Activated T-cell treated with anti-CD3 and anti-CD28 coated beads, Interleukin-2, amount 50 U/mL, for 72 hours (primary cell): Measurements from ENCODE around the gene SEMA6A. TPM values are rescaled to one million over a fixed set of nuclear protein-coding genes. Genes with fewer than 3 reads are reported as not detected.

ENCODE experiments used
- ATAC-seq, 2 donors: fragments of 150-1000 bp; cut with Tn5 transposase; replicated peaks in 1 of 2; 2 replicates each; pipeline ENCODE4 v1.10.0; 2021; ENCODE audit warnings: moderate library complexity in 2 of 2, mild to moderate bottlenecking in 1 of 2
- DNase-seq, 2 donors: peaks; one replicate each; pipeline ENCODE4 v3.0.0; 2021 to 2022; ENCODE audit warnings: mixed read lengths in 1 of 2
- H3K27ac Mint-ChIP-seq: one replicate; pipeline ENCODE4 v1.8.0; 2022; ENCODE audit warnings: mild to moderate bottlenecking, moderate library complexity, mixed read lengths
- H3K27me3 Mint-ChIP-seq: one replicate; pipeline ENCODE4 v1.8.0; 2022; ENCODE audit warnings: low read depth, mixed read lengths
- H3K36me3 Mint-ChIP-seq, 2 donors: one replicate each; pipeline ENCODE4 v1.8.0; 2022; ENCODE audit warnings: mixed read lengths in 2 of 2, mild to moderate bottlenecking in 1 of 2; ENCODE audit not compliant: insufficient read depth in 2 of 2
- H3K4me1 Mint-ChIP-seq: one replicate; pipeline ENCODE4 v1.8.0; 2022; ENCODE audit warnings: low read depth, mixed read lengths
- H3K4me3 Mint-ChIP-seq, 2 donors: one replicate each; pipeline ENCODE4 v1.8.0; 2022; ENCODE audit warnings: mild to moderate bottlenecking in 2 of 2, mixed read lengths in 2 of 2, moderate library complexity in 2 of 2
- H3K9me3 Mint-ChIP-seq, 2 donors: one replicate each; pipeline ENCODE4 v1.8.0; 2022; ENCODE audit warnings: mixed read lengths in 2 of 2
- total RNA-seq, 2 donors: library from RNA; stranded (reverse); gene quantifications; one replicate each; pipeline ENCODE4 v1.2.3, GENCODE V29; 2022

The SEMA6A gene
- total RNA-seq, 2 donors from 2014 or later, result 0.23 to 0.50 TPM

DNA sequence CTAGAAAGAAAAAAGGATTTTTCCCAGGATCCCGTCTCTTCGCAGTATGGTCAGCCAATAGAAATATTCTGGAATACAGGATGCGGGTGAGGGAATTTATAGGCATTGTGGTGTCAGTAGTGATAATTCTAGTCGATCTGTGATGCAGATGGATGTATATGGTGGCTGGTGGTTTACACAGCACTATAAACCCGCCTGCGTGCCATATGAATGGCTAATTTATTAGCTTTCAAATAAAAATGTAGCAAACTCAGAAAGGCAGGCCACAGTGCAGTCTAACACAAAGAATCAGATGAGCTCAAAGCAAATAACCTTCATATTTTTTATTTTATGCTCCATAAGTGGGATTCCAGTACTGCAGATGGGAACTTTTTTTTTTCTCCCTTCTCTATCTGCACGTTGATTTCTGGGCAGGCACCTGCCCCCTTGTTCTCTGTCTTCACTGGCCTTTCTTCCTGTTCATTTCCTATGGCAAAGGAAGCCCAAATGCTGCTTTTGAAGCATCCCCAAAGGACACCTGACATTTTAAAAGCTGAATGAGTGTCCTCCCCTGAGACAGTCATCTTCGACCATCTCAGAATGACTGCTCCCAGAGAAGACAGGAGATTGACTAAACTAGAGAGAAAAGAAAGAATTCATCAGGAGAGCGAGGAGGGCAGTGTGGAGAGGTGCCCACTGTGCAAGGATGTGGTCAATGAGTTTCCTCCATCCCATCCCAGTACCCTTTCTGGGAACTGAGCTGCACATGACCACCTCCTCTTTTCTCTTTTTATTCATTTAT lies 52.1 kb downstream of the SEMA6A start:
- Mint-ChIP-seq H3K9me3 (peaks cover 0 to 2% of the 10 kb centered on the region in 2 donors), H3K4me3 (no peak overlapping the region), H3K27ac (no peak overlapping the region), H3K27me3 (no peaks in the 10 kb centered on the region), H3K36me3 (no peaks in the 10 kb centered on the region), H3K4me1 (no peaks in the 10 kb centered on the region)
- DNase-seq (no peak), ATAC-seq (no peak)

DNA sequence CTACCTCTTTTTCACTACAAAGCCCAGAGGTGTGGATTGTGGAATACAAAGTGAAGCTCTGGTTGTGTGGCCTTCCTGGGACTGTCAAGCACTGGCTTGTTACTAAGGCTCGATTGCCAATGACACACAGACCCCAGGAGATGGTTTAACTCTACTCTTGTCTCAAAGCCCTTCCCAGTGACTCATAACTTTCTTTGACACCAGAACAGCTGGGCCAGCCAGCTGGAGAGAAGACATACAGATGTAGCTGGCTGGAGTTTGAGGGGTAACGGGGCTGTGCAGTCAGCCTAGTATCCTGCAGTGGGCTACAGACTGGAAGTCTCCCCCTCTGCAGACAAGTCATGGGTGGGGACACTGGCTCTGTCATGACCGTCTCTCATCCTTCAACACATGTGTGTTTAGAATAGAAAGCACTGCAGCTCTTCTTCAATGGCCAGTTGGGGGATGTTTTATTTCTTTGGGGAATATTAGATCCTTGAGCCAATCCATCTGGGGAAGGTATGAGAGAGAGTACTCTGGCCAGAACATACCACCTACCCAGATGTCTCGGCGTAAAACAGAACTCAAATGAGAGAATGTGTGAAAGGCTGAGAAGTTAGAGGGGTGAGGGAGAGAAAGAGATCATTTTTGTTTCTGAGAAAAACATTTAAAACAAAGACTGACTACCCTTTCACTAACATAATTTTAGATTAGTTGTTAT lies 53.3 kb downstream of the SEMA6A start:
- Mint-ChIP-seq H3K27me3 (no peaks in the 10 kb centered on the region), H3K36me3 (no peaks in the 10 kb centered on the region), H3K27ac (no peak overlapping the region), H3K4me3 (no peak overlapping the region), H3K9me3 (peaks cover 0 to 2% of the 10 kb centered on the region in 2 donors), H3K4me1 (no peaks in the 10 kb centered on the region)
- no peak for DNase-seq
- no peak for ATAC-seq

DNA sequence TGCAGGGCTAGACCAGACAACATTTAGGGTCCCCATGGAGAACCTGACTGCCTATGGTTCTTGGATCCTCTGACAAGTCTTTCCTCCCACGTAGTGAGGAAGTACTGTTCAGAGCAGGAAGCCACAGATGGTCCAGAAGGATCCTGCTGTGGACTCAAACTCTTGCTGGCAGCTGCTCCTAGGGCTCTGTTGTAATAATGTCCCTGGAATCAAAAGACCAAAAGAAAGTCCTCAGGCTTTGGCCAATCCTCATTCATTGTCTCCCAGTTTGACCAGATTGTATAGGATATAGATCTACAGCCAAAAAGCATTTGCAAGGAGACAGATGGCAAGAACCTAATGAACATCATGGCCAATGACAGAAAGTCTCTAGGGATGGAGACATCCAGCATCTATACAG lies 53.9 kb downstream of the SEMA6A start:
- DNase-seq, result no peak
- Mint-ChIP-seq H3K27me3 (no peaks in the 10 kb centered on the region), H3K36me3 (no peaks in the 10 kb centered on the region), H3K9me3 (peaks cover 0 to 2% of the 10 kb centered on the region in 2 donors), H3K4me3 (no peak overlapping the region), H3K4me1 (no peaks in the 10 kb centered on the region), H3K27ac (no peak overlapping the region)
- no peak for ATAC-seq

DNA sequence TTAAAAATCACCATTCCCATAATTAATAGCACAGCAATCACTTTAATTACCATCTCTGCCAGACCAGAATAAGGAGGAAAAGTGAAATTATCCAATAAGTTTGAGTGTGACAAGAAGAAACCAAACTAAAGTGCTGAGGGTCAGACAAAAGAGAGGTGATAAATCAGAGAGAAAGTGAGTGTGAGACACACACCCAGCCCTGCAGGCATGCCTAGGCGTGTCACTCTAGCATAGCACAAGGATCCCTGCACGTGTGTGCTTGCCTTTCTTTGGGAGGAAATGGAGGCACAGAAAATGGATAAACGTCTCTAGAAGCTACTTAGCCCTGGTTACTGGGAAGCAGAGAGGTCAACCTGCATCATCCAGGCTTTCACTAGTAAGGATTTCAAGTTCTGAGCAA lies 56.2 kb downstream of the SEMA6A start:
- Mint-ChIP-seq H3K4me1 (no peaks in the 10 kb centered on the region), H3K36me3 (no peaks in the 10 kb centered on the region), H3K27ac (no peak overlapping the region), H3K27me3 (no peaks in the 10 kb centered on the region), H3K4me3 (no peak overlapping the region), H3K9me3 (no peaks in the 10 kb centered on the region)
- no peak for DNase-seq
- no peak for ATAC-seq

DNA sequence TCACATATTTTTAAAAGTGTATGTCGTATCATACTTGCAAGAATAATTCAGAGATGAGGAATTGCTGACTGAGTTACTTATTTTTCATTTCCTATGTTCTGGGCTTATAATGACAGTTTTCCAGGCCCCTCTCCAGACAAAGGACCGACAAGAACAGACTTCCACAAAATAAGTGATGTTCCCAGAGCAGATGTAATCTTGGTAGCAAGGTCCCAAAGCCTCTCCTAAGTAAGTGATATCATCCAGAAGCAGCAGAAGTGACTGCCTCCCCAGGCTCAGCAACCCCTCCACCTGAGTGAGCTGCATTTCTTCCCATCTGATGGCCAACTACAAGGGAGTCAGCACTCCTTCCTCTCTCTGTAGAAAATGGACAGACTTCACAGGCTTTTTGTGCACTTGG lies 57.1 kb downstream of the SEMA6A start:
- H3K27ac Mint-ChIP-seq, result no peak overlapping the region
- ATAC-seq (no peak), DNase-seq (no peak)
- H3K4me3 Mint-ChIP-seq, result no peak overlapping the region
- no peaks in the 10 kb centered on the region for H3K27me3 Mint-ChIP-seq
- no peaks in the 10 kb centered on the region for H3K4me1 Mint-ChIP-seq
- H3K9me3 Mint-ChIP-seq, result no peaks in the 10 kb centered on the region
- H3K36me3 Mint-ChIP-seq, result no peaks in the 10 kb centered on the region

DNA sequence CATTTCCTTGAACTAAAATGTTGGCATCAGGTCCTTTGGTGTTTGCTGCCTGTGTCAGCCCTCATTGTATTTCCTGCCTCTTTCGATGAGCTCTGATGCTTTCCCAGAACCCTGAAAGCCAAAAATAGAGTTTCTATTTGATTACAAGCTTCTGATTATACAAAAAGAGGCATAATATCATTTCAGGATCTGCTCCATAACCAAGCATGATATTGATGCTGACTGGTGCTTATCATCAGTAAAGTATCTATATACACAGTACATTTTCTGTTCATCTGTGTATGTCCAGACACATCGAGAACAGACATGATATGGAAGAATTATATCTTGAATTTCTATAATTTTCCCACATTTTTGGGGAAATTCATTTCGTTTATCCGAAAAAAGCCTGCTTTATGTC lies 58.6 kb downstream of the SEMA6A start:
- Mint-ChIP-seq H3K27me3 (no peaks in the 10 kb centered on the region), H3K9me3 (no peaks in the 10 kb centered on the region), H3K36me3 (no peaks in the 10 kb centered on the region), H3K27ac (no peak overlapping the region), H3K4me1 (no peaks in the 10 kb centered on the region), H3K4me3 (no peak overlapping the region)
- no peak for ATAC-seq
- no peak for DNase-seq

DNA sequence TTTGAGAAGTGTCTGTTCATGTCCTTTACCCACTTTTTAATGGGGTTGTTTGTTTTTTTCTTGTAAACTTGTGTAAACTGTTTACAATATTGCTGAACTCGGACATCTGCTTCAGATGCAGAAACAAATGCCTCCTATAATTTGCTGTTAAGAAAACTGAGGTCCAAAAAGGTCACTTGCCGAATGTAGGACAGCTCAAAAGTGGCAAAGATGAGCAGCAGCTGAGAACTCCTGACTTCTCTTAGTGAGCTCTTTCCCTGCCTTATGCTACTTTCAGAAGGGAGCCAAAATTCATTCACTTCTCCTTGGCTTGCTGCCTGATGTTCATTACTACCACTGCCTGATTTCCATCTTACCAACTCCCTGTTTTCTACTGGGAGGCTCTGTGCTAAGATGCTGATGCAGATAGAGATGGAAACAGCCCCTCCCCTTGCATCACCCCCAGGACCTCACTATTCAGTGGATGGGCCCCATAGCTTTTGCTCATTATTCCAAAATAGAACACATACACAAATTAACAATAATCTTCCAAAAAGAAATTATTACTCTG lies 60.1 kb downstream of the SEMA6A start:
- Mint-ChIP-seq H3K4me3 (no peak overlapping the region), H3K27me3 (no peaks in the 10 kb centered on the region), H3K27ac (no peak overlapping the region), H3K9me3 (no peaks in the 10 kb centered on the region), H3K36me3 (no peaks in the 10 kb centered on the region), H3K4me1 (no peaks in the 10 kb centered on the region)
- DNase-seq (no peak), ATAC-seq (no peak)

DNA sequence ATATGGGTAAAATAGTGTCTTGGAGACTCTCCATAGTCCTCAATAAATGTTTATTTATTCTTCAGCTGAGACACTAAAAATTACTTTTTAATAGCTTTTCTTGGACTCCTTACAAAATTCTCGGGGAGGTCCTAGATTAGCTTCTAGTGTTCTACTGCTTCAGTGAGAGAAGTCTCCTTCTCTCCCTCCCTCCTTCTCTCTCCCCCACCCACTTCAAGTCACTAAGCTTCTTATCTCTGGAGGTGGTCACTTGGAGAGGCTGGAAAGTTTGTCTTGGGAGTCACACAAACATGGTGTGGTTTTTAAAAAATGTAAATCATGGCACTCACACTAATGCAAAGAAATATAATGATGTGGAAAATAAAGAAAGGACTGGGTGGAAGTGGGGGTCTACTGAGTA lies 64.1 kb downstream of the SEMA6A start:
- H3K27me3 Mint-ChIP-seq, result no peaks in the 10 kb centered on the region
- no peaks in the 10 kb centered on the region for H3K9me3 Mint-ChIP-seq
- ATAC-seq, result no peak
- H3K4me1 Mint-ChIP-seq, result no peaks in the 10 kb centered on the region
- H3K4me3 Mint-ChIP-seq, result no peak overlapping the region
- H3K27ac Mint-ChIP-seq, result no peak overlapping the region
- no peak for DNase-seq
- no peaks in the 10 kb centered on the region for H3K36me3 Mint-ChIP-seq

DNA sequence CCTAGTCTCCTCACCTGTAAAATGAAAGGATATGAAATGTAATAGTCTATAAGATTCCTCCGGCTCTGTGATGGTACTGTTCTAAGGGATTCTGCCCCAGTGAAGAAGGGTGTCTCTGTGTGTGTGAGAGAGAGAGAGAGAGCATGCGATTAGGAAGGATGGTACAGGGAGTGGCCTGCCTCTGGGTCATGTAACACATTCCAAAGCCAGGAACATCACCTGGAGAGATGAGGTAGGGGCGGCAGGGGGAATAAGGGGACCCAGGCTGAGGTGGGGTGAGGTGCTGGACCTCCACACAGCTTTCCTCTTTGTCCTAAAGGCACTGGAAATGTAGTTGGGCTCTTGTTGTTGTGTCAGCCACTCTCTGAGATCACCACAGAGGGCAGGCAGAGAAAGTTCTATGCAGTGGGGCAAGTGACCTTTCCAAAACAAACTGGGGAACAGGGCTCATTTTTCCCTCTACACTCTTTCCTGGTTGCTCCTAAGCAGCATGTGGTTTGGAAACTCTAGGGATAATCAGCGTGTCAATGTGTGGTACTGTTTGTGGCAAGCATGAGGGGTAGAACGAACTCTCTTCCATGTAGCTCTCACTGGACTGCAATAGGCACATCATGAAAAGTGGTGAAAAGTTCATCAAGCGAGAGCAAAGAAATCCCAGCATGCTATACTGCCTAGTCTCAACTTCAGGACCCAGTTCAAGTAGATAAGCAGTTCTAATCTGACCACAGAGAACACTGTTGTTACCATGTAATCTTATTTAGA lies 65.0 kb downstream of the SEMA6A start:
- DNase-seq (no peak), ATAC-seq (no peak)
- H3K27ac Mint-ChIP-seq, result no peak overlapping the region
- H3K36me3 Mint-ChIP-seq, result no peaks in the 10 kb centered on the region
- no peak overlapping the region for H3K4me3 Mint-ChIP-seq
- H3K27me3 Mint-ChIP-seq, result no peaks in the 10 kb centered on the region
- no peaks in the 10 kb centered on the region for H3K9me3 Mint-ChIP-seq
- no peaks in the 10 kb centered on the region for H3K4me1 Mint-ChIP-seq

DNA sequence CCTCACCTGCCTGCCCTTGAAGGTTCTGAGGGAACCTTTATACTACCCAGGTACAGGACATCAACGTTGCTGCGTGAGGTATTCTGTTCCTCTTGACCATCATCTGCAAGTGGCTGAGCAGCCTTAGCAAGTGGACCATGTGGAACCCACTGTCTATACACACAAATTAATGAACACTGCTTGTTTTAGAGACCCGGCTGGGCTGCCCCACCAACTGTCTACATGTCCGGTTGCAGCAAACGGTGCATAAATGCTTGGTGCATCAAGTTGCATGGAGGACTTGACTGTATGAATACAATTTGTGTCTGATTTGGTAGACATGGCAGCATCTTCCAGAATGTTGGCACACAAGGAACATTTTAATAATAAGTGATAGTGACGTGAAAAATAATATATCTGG lies 65.8 kb downstream of the SEMA6A start:
- no peaks in the 10 kb centered on the region for H3K9me3 Mint-ChIP-seq
- no peaks in the 10 kb centered on the region for H3K36me3 Mint-ChIP-seq
- no peak overlapping the region for H3K27ac Mint-ChIP-seq
- no peak for DNase-seq
- no peak overlapping the region for H3K4me3 Mint-ChIP-seq
- no peak for ATAC-seq
- H3K27me3 Mint-ChIP-seq, result no peaks in the 10 kb centered on the region
- no peaks in the 10 kb centered on the region for H3K4me1 Mint-ChIP-seq

DNA sequence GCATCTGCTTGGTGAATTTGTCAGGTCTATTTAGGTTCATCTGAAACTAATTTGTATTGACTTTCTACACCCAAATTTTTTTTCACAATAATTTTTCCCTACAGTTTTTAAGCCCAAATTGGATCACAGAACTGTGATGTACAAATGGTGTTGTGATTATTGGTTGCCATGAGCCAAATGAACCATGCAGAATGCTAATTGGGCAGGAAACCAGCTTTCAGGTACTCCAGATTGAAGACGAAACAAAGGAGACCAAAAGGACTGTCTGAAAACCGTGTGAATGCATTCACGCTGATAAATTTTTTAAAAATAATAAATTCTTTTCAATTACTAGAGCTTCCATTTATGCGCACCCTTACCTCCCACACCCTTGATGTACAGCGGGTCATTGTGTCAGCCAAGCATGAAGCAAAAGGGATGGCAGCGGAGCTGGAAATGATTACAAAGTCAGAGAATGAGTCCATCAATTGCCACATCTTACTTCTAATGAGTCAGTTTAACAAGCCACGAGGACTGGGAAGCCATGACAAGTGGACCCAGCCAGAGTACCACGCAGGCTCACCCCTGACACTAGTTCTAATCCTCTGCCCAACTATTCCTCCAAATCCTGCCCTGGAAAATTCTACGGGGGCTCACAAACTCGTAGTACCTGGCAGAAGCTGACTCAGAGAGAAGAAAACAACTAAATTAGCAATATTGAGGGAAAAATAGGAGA lies 66.5 kb downstream of the SEMA6A start:
- Mint-ChIP-seq H3K36me3 (no peaks in the 10 kb centered on the region), H3K9me3 (no peaks in the 10 kb centered on the region), H3K4me3 (no peak overlapping the region), H3K27ac (no peak overlapping the region), H3K27me3 (no peaks in the 10 kb centered on the region), H3K4me1 (no peaks in the 10 kb centered on the region)
- no peak for ATAC-seq
- DNase-seq, result no peak

DNA sequence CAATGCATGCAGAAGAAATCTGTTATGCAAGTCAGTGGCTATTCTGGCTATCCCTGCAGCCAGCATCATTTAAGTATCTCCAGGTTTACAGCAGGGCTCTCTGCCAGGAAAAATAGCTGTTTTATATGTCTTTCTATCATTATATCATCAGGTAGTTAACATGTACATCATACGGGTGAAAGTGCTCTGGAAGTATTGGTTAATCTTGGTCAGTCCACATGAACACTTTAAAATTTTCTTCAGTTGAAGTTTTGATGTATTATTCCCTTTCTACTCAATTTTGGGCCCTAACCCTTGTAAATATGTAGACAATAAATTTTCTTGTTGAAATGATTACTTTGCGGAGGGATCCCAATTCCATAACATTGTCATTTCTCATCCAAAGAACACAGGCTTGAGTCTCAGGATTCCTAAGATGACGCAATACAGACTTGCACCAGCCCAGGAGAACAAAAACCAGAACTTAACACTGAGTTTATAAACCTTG lies 67.5 kb downstream of the SEMA6A start:
- no peaks in the 10 kb centered on the region for H3K9me3 Mint-ChIP-seq

More for the DNA sequence above, 67.5 kb downstream of the SEMA6A start:
- ATAC-seq (no peak), DNase-seq (no peak)
- no peaks in the 10 kb centered on the region for H3K4me1 Mint-ChIP-seq
- no peak overlapping the region for H3K27ac Mint-ChIP-seq
- no peak overlapping the region for H3K4me3 Mint-ChIP-seq
- no peaks in the 10 kb centered on the region for H3K36me3 Mint-ChIP-seq
- no peaks in the 10 kb centered on the region for H3K27me3 Mint-ChIP-seq
